GM12878 (cell line): ENCODE results near the gene CACHD1.

ENCODE experiments used
- CTCF ChIP-seq, 3 experiments: IDR thresholded peaks in 2 of 3; conservative IDR thresholded peaks in 1 of 3; 2 replicates each; pipeline ENCODE4 v1.5.1; 2011; ENCODE audit warnings: low read depth in 3 of 3, low read length in 3 of 3, mild to moderate bottlenecking in 3 of 3, control low read depth in 2 of 3, moderate library complexity in 2 of 3, inconsistent platforms in 1 of 3, mixed read lengths in 1 of 3; ENCODE audit not compliant: control insufficient read depth in 2 of 3, insufficient read depth in 1 of 3; ENCODE audit errors: extremely low read depth in 1 of 3
- EZH2 ChIP-seq: IDR thresholded peaks from 2 replicates; pipeline ENCODE4 v1.6.1; 2012; ENCODE audit warnings: low read depth, mild to moderate bottlenecking, control low read depth, inconsistent platforms, low read length, borderline replicate concordance; ENCODE audit not compliant: control insufficient read depth
- POLR2AphosphoS5 ChIP-seq: IDR thresholded peaks from 2 replicates; pipeline ENCODE4 v1.6.1; 2011; ENCODE audit warnings: mild to moderate bottlenecking, low read length, inconsistent platforms
- RELA ChIP-seq: fragments of 450-650 bp; IDR thresholded peaks from 2 replicates; pipeline ENCODE4 v1.8.0; 2014; ENCODE audit warnings: borderline replicate concordance; ENCODE audit not compliant: partially characterized antibody
- SMARCA5 ChIP-seq: fragments of 450-650 bp; IDR thresholded peaks from 2 replicates; pipeline ENCODE4 v1.6.1; 2017; ENCODE audit warnings: mild to moderate bottlenecking
- TF ChIP-seq, protein P1 (sequence below): fragments of 450-650 bp; formaldehyde crosslinking; IDR thresholded peaks from 2 replicates; pipeline ENCODE4 v1.5.0; 2022; ENCODE audit warnings: mild to moderate bottlenecking, missing genetic modification characterization

GRCh38 chr1:64712049-64712448 lies 242.1 kb downstream of the CACHD1 start:
- TF ChIP-seq, protein P1, sequence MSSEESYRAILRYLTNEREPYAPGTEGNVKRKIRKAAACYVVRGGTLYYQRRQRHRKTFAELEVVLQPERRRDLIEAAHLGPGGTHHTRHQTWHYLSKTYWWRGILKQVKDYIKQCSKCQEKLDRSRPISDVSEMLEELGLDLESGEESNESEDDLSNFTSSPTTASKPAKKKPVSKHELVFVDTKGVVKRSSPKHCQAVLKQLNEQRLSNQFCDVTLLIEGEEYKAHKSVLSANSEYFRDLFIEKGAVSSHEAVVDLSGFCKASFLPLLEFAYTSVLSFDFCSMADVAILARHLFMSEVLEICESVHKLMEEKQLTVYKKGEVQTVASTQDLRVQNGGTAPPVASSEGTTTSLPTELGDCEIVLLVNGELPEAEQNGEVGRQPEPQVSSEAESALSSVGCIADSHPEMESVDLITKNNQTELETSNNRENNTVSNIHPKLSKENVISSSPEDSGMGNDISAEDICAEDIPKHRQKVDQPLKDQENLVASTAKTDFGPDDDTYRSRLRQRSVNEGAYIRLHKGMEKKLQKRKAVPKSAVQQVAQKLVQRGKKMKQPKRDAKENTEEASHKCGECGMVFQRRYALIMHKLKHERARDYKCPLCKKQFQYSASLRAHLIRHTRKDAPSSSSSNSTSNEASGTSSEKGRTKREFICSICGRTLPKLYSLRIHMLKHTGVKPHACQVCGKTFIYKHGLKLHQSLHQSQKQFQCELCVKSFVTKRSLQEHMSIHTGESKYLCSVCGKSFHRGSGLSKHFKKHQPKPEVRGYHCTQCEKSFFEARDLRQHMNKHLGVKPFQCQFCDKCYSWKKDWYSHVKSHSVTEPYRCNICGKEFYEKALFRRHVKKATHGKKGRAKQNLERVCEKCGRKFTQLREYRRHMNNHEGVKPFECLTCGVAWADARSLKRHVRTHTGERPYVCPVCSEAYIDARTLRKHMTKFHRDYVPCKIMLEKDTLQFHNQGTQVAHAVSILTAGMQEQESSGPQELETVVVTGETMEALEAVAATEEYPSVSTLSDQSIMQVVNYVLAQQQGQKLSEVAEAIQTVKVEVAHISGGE (CRISPR knock-in tag) = no peak
- no peak for TF ChIP-seq POLR2AphosphoS5
- no peak for TF ChIP-seq EZH2
- no peak for TF ChIP-seq SMARCA5
- no peak for TF ChIP-seq CTCF (IDR thresholded peaks at IDR 0.05 in 2 of 3, conservative IDR thresholded peaks at IDR 0.05 in 1 of 3; ENCODE audit: control insufficient read depth in 2 of 3, extremely low read depth in 1 of 3, insufficient read depth in 1 of 3, low read depth in 3 of 3, low read length in 3 of 3)
- TF ChIP-seq RELA = no peak
